A673 (cell line): ENCODE results near the gene SPATS2. TPM values are rescaled to one million over a fixed set of nuclear protein-coding genes. Genes with fewer than 3 reads are reported as not detected.
"Not testable (repeated sequence)": the region's sequence is repeated elsewhere in the genome, so short reads cannot be mapped to it uniquely, and the experiment has no call there.

Experiments
- BruUV-seq: library from RNA; stranded (reverse); fragments of 400-500 nt; replicated peaks from 2 replicates; lab custom pipeline; 2021; lab: Mats Ljungman, UMichigan
- CTCF ChIA-PET: fragments of 300-600 bp; sonication (Branson Sonifier 250); formaldehyde crosslinking; loops from one replicate; lab custom pipeline; 2022; ENCODE audit warnings: antibody characterized with exemption; lab: Charles Lee
- POLR2A ChIA-PET: fragments of 300-600 bp; sonication (Branson Sonifier 250); formaldehyde crosslinking; loops from one replicate; lab custom pipeline; 2022; ENCODE audit warnings: antibody characterized with exemption; ENCODE audit not compliant: low non-redundant PET; lab: Charles Lee
- DNase-seq: peaks from one replicate; pipeline ENCODE4 v3.0.0-alpha.2; 2015; ENCODE audit warnings: low spot score
- H3K27ac ChIP-seq: fragments of 200-600 bp; sonication (generic); 2 replicates; pipeline ENCODE4 v1.5.1; 2016; ENCODE audit warnings: mixed run types, low read depth, mild to moderate bottlenecking, mixed read lengths, antibody characterized with exemption, low read length; ENCODE audit not compliant: poor library complexity, severe bottlenecking
- H3K27me3 ChIP-seq: fragments of 200-600 bp; sonication (generic); replicated peaks from 2 replicates; pipeline ENCODE4 v1.6.1; 2017; ENCODE audit warnings: mixed run types, low read depth, mild to moderate bottlenecking, mixed read lengths, antibody characterized with exemption, low read length; ENCODE audit not compliant: insufficient read depth, poor library complexity
- H3K36me3 ChIP-seq: fragments of 200-600 bp; sonication (generic); 2 replicates; pipeline ENCODE4 v1.6.1; 2016; ENCODE audit warnings: mixed run types, mild to moderate bottlenecking, mixed read lengths, antibody characterized with exemption, low read length; ENCODE audit not compliant: insufficient read depth, poor library complexity, severe bottlenecking
- H3K4me1 ChIP-seq: fragments of 200-600 bp; sonication (generic); 2 replicates; pipeline ENCODE4 v1.6.1; 2017; ENCODE audit warnings: mixed run types, mild to moderate bottlenecking, mixed read lengths, antibody characterized with exemption, low read length; ENCODE audit not compliant: insufficient read depth, poor library complexity, severe bottlenecking
- H3K4me3 ChIP-seq: fragments of 200-600 bp; sonication (generic); 2 replicates; pipeline ENCODE4 v1.5.1; 2016; ENCODE audit warnings: low read depth, mixed run types, mild to moderate bottlenecking, mixed read lengths, low read length; ENCODE audit not compliant: poor library complexity, severe bottlenecking
- H3K9me3 ChIP-seq: fragments of 200-600 bp; sonication (generic); 2 replicates; pipeline ENCODE4 v1.6.1; 2016; ENCODE audit warnings: mixed run types, low read depth, mild to moderate bottlenecking, mixed read lengths, antibody characterized with exemption, low read length; ENCODE audit not compliant: poor library complexity, severe bottlenecking
- EZH2 ChIP-seq: fragments of 200-600 bp; sonication (generic); IDR thresholded peaks from 2 replicates; pipeline ENCODE4 v1.6.1; 2017; ENCODE audit warnings: borderline replicate concordance, low read depth, mild to moderate bottlenecking, mixed read lengths, antibody characterized with exemption, low read length; ENCODE audit not compliant: poor library complexity, severe bottlenecking
- intact Hi-C: fragments of 100-400 bp; cut with micrococcal nuclease; formaldehyde crosslinking; loops from one replicate; pipeline ENCODE4 v1.10.0; 2022; ENCODE audit not compliant: unreplicated experiment
- total RNA-seq: library from RNA; stranded (reverse); gene quantifications from 2 replicates; pipeline ENCODE4 v1.2.3, GENCODE V29; 2021
- TF ChIP-seq, protein P1 (sequence below): fragments of 300-800, 200-600 bp; sonication (generic); conservative IDR thresholded peaks from 2 replicates; pipeline ENCODE4 v1.5.1; 2017; ENCODE audit warnings: low read depth, mild to moderate bottlenecking, antibody characterized with exemption, low read length, moderate library complexity, mixed read lengths

The SPATS2 gene
- total RNA-seq, 1 experiment from 2014 or later, result 82.8 TPM

DNA sequence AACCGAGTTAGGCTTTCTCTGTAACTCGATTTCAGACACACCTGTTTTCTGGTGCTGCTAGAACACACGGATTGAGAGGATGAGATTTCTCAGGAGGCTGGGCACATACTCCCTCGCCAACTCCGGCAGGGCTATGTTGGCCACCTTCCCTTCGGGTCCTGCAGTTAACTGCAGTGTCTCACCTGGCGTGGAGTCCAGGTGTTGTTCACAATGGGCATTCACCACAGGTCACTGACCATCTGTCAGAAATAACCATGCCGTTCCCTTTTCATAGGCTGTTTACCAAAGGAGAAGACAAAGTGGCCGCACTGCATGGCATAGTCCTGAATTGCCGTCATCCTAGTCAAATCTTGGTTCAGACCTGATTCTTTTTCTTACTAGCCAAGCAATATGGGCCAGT, 166.1 kb downstream of the SPATS2 start:
- Histone ChIP-seq H3K27me3 (no peaks in the 10 kb centered on the region), H3K27ac (no peak overlapping the region), H3K4me3 (no peak overlapping the region), H3K9me3 (no peaks in the 10 kb centered on the region), H3K4me1 (peaks cover 7% of the 10 kb centered on the region), H3K36me3 (no peaks in the 10 kb centered on the region)
- intact Hi-C loops, result no loop called here
- TF ChIP-seq, protein P1, sequence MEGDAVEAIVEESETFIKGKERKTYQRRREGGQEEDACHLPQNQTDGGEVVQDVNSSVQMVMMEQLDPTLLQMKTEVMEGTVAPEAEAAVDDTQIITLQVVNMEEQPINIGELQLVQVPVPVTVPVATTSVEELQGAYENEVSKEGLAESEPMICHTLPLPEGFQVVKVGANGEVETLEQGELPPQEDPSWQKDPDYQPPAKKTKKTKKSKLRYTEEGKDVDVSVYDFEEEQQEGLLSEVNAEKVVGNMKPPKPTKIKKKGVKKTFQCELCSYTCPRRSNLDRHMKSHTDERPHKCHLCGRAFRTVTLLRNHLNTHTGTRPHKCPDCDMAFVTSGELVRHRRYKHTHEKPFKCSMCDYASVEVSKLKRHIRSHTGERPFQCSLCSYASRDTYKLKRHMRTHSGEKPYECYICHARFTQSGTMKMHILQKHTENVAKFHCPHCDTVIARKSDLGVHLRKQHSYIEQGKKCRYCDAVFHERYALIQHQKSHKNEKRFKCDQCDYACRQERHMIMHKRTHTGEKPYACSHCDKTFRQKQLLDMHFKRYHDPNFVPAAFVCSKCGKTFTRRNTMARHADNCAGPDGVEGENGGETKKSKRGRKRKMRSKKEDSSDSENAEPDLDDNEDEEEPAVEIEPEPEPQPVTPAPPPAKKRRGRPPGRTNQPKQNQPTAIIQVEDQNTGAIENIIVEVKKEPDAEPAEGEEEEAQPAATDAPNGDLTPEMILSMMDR, result no peak
- no peak for TF ChIP-seq EZH2
- DNase-seq, result no peak
- CTCF ChIA-PET, result no interaction called here
- BruUV-seq, result no TSS peak
- POLR2A ChIA-PET, result no interaction called here

DNA sequence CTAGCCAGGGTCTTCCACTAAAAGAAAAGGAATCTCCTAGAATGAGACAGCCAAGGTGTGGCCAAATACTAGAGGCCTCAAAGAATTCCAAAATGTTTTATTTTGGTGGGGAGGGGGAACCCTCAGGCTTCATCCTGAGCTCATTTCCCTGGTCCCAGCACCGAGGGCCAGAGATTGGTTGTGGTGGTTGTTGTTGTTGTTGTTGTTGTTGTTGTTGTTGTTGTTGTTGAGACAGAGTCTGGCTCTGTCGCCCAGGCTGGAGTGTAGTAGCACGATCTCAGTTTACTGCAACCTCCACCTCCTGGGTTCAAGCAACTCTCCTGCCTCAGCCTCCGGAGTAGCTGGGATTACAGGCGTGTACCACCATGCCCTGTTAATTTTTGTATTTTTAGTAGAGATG, 166.9 kb downstream of the SPATS2 start:
- BruUV-seq, CTCF ChIA-PET, DNase-seq, H3K4me1 ChIP-seq, H3K36me3 ChIP-seq, POLR2A ChIA-PET, H3K4me3 ChIP-seq, H3K27me3 ChIP-seq, H3K27ac ChIP-seq, H3K9me3 ChIP-seq, intact Hi-C loops: not testable (repeated sequence)

DNA sequence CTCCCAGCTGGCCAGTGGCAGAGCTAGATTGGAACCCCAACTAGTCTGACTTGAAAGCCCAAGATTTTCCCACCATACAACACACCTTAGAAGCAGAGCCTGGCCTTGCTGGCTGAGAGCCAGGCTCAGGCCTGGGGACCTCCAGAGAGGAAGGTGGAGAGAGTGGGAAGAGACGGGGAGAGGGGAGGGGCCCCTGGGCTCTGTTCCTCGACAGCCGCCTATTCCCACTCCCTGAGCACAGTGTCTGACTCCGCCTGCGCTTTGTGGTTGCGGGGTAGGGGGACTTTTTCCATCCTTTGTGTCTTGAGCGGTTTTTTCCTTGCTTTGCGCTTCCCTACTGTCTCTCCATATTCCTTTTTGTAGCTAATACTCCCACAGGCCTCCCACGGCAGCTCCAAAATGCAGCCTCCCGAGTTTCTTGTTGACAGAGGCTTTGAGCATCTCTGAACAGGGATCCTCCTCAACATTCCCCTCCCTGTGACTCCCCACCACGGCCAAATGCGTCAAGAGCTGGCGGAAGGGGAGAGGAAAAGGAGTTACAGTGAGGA, 167.5 kb downstream of the SPATS2 start:
- POLR2A ChIA-PET, result no interaction called here
- TF ChIP-seq, protein P1, result no peak
- TF ChIP-seq EZH2, result no peak
- no TSS peak for BruUV-seq
- Histone ChIP-seq H3K27me3 (no peaks in the 10 kb centered on the region), H3K9me3 (no peaks in the 10 kb centered on the region), H3K36me3 (no peaks in the 10 kb centered on the region), H3K27ac (no peak overlapping the region), H3K4me3 (no peak overlapping the region), H3K4me1 (peaks cover 11% of the 10 kb centered on the region)
- DNase-seq, result no peak
- intact Hi-C loops, result no loop called here
- CTCF ChIA-PET, result no interaction called here

DNA sequence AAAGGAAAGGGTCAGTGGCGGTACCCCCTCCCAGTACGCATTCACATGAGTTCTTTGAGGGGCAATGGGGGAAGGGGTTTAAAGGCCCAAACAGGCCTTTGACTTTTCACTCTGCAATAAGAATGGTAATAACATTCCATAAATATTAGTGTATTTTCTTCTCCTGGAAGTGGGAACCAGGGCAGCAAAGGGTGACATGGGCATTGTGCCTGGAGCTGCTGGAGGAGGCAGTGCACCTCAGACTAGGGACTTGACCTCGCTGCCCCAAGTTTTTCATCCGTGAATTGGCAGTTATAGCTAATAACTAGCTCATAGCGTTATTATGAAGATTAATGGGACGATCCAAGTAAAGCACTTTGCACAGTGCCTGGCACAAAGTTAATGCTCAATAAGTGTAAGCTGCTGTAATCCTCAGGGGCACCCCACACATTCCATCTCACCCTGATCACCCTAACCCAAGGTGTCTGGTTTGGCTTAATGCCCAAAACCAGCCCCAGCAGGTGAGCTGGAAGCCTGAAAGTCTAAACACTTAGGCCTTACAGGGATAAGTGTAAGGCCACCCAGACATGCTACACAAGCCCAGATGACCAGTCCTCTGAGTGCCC, 168.8 kb downstream of the SPATS2 start:
- peaks cover 11% of the 10 kb centered on the region for H3K4me1 ChIP-seq
- ChIA-PET POLR2A (no interaction called here), CTCF (no interaction called here)
- DNase-seq, result no peak
- H3K27me3 ChIP-seq, result no peaks in the 10 kb centered on the region
- no peaks in the 10 kb centered on the region for H3K36me3 ChIP-seq
- H3K9me3 ChIP-seq, result no peaks in the 10 kb centered on the region
- BruUV-seq, result no TSS peak
- intact Hi-C loops, result no loop called here
- TF ChIP-seq, protein P1, result no peak
- no peak for TF ChIP-seq EZH2
- no peak overlapping the region for H3K4me3 ChIP-seq
- H3K27ac ChIP-seq, result no peak overlapping the region
